GM12875 (cell line): ENCODE data around the gene GCC2.

Source experiments
- H3K4me3 ChIP-seq: one replicate; pipeline ENCODE4 v1.5.1; 2011; ENCODE audit warnings: low read depth, low read length, control low read depth
- CTCF ChIP-seq: IDR thresholded peaks from 2 replicates; pipeline ENCODE4 v1.5.1; 2011; ENCODE audit warnings: low read depth, mild to moderate bottlenecking, control low read depth, inconsistent platforms, low read length, moderate library complexity, borderline replicate concordance; ENCODE audit not compliant: insufficient read depth

GCC2 gene

GRCh38 chr2:108541451-108541850, 92.4 kb downstream of the GCC2 start:
- TF ChIP-seq CTCF, result no peak
- no peak overlapping the region for H3K4me3 ChIP-seq

GRCh38 chr2:108542071-108542470, 93.1 kb downstream of the GCC2 start:
- H3K4me3 ChIP-seq, result no peak overlapping the region
- TF ChIP-seq CTCF, result no peak

DNA sequence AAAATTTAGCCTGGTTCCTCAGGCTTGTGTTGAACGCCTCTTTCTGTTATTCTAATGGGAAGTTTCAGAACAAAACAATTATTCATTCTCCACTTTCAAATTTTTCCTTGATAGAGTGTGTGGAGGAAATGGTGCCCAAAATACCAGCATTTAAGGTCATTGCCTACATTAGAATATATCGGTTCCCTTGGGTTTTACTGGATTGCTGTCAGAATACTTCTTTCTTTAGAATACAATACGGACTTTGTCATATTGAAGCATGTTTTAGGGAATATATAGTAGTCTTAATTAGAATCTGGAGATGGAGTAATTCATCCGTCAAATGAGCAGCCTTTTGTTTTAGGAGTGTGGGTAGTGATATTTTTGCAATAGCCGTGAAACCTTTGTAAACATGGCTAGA, 98.6 kb downstream of the GCC2 start:
- H3K4me3 ChIP-seq, result no peak overlapping the region
- no peak for TF ChIP-seq CTCF

DNA sequence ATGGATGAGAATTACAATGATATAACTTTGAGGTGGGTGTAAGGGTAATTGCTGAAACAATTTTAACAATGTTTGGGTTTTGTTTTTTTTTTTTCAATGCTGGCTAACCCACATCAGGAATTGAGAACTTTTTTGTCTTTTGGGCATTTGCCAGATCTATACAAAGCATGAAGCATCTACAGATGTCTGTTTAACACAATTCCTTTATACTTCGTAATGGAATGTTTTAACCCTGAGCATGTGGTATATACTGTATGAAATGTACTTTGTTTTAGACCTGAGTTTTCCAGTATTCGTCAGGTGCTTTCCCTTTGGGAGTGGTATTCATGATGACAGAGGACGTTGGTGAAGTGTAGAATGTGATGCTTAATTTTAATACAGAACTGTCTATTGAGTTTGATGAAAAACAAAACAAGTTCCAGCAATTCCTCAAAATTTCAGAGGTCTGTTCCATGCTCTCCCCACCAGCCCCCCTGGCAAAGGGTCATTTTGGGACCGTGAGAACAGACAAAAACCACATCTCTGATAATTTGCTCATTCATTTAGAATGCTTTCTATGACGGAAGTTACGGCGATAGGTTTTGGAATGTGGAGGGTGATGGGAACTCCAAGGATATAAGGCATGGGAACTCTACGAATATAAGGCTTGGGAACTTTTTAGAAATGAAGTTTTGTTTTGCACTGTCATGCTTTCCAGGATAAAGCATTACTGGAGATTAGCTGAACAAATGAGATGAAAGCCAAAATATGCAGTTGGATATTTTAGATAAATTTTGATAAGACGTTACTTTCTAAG, 99.4 kb downstream of the GCC2 start:
- H3K4me3 ChIP-seq, result no peak overlapping the region
- TF ChIP-seq CTCF, result no peak

GRCh38 chr2:108552566-108552965, 103.6 kb downstream of the GCC2 start:
- no peak overlapping the region for H3K4me3 ChIP-seq
- TF ChIP-seq CTCF, result no peak

- no peak for TF ChIP-seq CTCF
Observed at GRCh38 chr2:108553209-108553919, 104.4 kb downstream of the GCC2 start.

DNA sequence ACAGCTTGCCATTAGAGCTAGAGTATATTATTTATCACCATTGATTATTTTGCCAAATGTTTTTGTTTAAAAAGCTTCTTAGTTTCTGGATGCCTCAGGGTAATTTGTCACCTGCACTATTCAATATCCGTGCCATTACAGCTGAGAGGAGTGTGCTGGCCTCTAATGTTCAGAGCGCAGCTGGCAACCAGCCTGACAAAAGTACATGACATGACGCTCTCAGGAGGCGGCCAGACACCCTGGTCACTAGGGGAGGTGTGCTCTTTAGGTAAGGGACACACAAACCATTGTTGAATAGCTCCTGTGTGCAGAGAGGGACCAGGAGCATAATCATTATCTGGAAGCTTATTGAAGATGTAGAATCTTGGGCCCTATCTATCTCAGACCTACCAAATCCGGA, 105.5 kb downstream of the GCC2 start:
- no peak for TF ChIP-seq CTCF
- no peak overlapping the region for H3K4me3 ChIP-seq

More at GRCh38 chr2:108553209-108553919, 104.4 kb downstream of the GCC2 start:
- no peak overlapping the region for H3K4me3 ChIP-seq
